ENCODE measurements around the gene CIART.
"Not testable (repeated sequence)": the region's sequence is repeated elsewhere in the genome, so short reads cannot be mapped to it uniquely, and the experiment has no call there.

Gene CIART

DNA sequence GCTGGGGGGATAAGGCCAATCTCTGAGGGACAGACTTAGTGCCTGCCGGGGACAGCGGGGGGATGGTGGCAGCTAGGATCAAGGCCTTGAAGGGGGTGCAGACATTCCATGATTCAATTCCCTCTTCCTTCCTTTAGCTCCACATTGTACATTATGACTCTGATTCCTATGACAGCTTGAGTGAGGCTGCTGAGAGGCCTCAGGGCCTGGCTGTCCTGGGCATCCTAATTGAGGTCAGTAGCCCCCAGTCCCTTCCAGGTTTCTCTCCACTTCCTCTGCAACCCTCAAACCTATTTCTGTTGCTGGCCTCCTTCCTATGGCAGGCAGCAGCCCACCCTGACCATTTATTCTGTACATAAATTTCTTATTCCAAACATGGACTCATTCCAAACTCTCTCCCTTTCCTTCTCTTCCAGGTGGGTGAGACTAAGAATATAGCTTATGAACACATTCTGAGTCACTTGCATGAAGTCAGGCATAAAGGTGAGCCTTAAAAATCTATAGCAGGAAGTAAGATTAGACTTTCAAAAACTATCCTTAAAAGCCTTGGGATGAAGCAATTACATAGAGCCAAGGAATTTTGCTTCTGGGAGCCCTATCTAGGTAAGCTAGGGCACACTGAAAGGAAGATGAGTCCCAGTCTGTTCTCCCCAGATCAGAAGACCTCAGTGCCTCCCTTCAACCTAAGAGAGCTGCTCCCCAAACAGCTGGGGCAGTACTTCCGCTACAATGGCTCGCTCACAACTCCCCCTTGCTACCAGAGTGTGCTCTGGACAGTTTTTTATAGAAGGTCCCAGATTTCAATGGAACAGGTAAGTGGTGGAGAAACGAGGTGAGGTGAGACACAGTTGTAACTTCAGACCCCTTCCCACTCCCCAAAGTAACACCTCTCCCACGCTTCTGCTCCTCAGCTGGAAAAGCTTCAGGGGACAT, 19.7 kb upstream of the CIART start:
- DNase-seq, result no peak

DNA sequence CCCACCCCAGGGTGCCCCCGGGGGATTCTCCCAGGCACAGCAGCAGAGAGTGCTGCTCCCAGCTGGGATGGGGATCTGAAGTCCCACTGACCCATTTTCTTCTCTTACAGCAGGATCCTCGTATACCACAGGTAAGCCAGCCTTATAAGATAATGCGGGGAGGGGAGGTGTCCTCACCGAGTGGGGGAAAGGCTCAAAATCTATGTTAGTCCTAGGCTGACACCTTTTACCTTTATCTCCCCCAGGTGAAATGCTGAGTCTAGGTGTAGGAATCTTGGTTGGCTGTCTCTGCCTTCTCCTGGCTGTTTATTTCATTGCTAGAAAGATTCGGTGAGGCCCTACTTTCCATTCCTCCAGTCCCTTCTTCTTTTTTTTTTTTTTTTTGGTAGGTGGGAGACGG, 18.8 kb upstream of the CIART start:
- no peak for DNase-seq

DNA sequence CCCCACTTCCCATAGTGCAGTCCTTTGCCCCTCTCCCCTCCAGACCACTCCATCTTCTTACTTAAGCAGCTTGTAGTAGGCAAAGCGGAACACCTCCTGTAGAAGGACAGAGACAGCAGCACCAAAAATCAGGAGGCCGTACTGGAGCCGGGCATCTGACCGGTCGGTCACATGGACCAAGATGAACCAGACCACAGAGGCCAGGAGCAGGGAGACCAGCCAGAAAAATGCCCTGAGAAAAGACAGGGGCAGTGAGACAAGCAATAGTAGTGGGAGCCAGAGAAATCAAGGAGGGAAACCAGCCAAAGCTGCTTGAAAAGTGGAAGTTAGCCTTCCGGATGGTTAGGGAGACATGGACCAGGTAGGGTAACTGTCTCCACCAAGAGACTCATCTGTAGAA, 14.5 kb upstream of the CIART start:
- DNase-seq, result no peak

DNA sequence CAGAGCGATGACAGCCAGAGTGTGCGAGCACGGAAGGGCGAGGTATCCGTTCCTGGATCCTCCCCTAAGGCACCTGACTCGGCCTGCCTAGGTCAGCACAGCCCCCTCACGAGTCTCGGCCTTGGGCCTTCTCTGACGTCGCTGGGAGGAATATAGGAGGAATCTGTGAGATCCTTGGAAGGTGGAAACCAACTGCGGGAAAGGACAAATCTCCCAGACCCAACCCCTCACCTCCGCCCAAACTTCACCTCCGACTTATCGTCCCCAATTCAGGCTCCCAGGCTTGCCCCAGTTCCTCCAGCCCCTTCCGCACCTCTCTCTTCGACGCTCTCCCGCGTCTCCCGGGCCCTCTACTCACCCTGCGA, 14.0 kb upstream of the CIART start:
- DNase-seq, result peak; percentile 17

DNA sequence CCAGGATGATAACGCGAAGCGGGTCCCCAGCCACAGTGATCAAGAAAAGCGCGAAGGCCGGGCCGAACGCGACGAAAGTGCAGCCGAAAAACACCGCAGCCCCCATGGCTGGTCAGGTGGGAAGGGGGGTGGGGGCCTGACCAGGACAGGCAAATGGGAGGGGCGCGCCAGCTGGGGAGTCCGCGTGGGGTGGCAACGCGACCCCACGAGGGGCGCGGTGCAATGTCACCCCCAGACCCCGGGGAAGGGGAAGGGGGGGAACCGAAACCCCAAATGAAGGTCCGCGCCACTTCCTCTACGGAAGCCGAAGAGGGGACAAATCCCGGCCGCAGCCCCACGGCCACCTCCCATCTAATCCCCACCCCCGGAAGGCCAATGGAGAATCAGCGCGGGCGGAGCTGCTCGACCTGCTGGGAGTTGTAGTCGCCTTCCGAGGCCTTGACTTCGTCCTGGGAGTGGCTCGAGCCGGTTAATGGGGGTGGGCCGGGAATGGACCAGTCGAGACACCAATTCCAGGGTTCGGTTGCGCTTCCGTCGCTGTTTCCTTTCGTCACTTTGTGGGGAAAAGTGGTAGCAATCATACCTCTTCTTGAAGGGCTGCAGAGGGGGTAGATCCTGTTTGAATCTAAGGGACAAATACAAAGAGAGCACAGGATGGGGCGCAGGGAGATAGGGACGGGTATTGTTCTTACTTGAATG, 13.5 kb upstream of the CIART start, which contains the start of gene APH1A:
APH1A (minus strand) TSS at position 312 of the 699 bp plus-strand sequence; CDS start at position 106, 206 bp downstream.
- peak; percentile 99 for DNase-seq

DNA sequence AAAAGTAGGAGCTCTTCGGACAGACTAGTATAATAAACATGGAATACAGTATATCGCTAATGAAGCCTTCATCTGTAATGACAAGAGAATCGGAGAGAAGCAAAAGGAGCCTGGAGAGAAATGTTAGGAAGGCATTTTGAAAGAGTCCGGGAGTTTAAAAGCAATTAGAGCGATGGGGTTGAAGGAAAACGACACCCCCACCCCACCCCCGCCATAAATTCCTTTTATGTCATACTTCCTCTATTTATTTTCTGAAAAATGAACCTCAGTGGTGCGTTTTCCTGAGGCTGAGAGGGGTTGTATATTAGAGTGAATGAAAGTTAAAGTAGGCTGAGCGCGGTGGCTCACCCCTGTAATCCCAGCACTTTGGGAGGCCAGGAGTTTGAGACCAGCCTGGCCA, 12.9 kb upstream of the CIART start:
- no peak for DNase-seq

DNA sequence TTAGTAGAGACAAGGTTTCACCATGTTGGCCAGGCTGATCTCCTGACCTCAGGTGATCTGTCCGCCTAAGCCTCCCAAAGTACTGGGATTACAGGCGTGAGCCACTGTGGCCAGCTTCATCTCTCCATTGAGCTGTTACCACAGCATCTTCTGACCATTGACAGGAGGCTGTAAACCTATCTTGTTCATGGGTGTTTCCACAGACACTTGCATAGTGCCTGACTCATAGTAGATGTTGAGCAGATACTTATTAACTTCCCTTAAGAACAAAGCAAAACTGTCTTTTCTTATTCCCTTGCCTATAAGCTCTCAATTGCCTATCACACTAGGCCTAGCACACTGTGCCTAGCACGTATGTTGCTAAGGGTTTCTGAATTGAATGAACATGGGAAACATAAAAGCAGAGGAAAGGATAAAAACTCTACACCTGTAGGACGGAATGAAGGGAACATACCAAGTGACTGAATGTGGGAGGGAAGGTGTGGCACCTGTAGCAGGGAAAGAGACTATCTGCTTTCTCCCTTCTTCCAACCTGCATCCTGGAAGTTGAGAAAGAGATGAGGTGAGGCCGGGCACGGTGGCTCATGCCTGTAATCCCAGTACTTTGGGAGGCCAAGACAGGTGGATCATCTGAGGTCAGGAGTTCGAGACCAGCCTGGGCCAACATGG, 10.9 kb upstream of the CIART start:
- DNase-seq, result no peak

DNA sequence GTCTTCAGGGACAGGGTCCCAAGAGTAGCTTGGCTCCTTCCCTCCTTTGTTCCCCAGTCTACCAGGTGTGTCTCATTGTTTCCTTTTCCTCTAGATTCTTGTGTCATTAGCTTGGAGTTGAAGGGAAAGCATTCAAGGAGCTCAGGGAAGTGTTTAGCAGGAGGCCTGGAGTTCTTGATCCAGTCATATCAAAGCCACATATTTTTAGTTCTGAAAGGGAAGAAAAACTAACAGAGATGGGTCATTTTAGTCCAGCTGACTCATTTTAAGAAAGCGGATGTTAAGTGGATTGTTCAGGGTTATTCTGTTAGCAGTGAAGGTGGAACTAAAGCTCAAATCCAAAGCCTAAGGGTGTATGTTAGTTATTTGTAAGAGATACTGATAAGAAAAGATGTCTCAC, 9.0 kb upstream of the CIART start:
- DNase-seq, result peak; percentile 27

DNA sequence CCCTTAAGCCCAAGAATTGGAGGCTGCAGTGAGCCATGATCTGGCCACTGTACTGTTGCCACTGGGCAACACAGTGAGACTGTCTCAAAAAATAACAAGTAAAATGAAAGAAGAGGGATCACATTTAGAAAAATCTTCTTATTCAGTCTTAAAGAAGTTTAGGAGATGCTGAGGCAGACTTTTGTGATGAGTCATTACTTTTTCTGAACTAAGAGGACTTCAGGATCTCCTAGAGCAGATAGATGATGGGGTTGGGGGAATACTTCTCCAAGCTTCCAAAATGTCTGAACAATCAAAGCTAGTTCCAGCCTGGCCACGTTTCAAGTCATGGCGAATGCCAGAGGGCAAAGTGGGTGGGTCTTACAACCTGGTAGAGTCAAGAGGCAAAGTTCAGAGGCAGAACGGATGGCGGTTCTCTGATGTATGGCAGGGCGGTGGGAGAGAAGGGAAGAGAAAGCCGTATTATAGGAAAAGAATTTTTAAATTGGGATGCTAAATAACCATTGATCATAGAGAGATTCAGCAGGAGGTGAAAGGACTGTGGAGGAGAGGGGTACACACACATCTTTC, 2.1 kb upstream of the CIART start:
- no peak for DNase-seq

DNA sequence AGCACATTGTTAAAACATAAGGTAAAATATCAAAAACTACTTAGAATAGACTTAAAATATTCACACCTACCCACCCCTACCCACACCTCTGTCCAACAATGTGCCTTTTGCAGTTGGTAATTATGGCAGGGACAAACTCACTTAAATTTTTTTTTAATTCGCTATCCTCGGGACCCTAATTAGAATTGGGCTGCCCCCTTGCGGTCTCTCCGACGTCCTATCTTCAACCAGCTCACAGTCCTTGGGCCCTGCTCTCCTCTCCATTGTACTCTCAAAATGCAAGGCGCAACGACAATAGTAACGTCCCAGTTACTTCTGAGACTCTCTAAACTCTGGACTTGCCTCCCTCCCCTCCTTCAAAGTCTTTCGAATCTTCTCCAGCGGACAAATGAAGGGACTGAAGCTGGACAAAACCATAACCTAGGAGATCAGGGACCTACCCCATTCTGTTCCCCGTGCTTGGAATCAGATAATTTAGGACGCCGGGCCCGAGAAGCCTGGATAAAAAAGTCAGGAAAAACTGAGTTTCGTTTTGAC, 1.1 kb upstream of the CIART start:
- DNase-seq, result peak; percentile 74

DNA sequence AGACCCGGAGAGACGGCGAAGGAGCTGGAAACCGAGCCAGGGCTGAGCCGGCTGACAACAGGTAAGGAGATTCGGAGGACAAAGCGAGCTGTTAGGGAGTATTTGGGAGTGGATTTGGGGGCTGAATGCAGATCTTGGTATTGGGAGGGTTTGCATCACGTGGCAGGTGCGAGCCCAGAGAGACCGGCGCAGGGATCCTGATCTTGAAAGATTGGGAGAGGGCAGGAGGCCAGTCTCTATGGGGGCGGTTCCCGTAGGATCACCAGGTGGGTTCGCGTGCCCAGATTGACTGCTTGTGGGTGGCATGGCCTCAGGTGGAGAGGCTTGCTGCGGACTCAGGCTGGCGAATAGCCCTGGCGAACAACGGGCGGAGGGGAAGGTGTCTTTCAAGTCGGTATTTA, 204 bp downstream of the CIART start:
- DNase-seq, result no peak

DNA sequence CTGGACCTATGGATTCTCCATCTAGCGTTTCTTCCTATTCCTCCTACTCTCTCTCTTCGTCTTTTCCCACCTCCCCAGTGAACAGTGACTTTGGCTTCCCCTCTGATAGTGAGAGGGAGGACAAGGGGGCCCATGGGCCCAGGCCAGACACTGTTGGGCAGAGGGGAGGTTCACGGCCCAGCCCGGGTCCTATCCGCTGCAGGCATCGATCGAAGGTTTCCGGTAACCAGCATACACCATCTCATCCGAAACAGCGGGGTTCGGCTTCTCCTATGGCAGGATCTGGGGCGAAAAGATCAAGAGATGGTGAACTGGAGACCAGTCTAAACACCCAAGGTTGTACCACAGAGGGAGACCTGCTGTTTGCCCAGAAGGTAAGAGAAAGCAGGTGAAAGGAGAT, 906 bp downstream of the CIART start:
- DNase-seq, result no peak

DNA sequence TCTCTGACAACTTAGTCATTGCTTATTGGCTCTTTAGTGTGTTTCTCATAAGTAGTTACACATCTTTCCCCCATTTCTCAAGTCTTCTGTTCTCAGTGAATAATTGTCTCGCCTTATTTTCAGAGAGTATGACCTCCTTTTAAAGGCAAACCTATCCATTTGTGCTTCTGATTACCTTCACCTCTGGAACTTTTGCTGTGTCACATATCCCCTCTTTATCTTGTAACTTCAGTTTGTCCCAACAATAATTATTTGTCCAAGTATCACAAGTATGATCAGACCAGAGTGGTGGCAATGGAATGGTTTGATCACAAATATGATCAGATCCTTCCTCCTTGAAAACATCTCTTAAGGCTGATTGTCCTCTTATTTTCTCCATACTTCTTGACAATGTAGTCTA, 6.0 kb downstream of the CIART start:
- no peak for DNase-seq

DNA sequence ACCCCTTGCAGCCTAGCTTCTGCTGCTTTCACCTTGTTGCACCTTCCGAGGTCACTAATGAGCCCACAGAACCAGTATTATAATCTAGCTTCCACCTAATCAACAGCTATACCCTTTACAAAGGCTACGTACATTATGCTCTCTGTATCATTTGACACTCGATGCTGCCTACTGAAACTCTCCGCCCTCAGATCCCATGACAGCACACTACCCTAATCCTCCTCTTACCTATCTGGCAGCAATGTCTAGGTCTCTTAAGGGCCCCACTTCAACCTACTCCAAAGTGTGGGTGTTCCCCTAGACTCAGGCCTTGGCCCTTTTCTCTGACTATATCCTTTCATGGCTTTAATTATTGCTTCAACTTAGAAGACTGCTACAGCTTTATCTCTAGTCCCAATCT, 6.5 kb downstream of the CIART start:
- no peak for DNase-seq

DNA sequence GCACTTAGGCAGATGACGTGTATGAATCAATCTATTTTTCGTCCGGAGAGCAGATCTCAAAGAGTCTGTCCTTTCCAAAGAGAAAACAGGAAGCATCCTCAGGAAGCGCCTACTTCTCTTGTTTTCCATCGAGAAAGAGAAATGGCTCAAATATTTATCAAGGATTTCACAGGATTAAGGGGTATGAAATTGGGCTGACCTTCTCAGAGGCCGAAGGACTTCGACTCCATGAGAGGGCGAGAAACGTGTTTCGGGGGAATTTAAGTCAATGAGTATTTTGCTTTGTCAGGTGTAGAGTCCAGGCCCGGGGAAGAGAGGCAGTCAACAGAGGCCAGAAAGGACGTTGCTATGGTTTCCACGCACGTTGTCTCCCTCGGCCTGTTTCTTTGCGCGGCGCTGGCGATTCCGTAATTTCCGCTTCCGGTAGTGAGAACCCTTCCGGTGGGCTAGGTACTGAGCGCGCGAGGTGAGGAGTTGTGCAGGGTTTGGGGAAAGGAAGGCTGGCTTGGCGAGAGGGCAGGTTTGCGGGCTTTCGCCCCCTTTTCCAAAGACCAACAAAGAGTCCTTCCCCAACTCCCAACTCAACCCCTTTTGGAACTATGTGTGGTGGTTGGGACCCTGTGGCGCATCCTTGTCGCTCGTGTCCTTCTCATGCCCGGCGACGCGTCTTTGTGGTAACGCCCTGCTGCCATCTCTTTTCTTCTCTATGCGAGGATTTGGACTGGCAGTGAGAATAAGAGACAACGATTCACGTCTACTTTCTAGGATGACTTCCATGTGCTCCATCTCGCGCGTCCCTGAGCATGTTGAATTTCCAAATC, 11.3 kb downstream of the CIART start, which contains the start of gene MRPS21:
MRPS21 (plus strand) TSS at position 429 of the 821 bp plus-strand sequence. CDS start 506 bp downstream, outside the sequence.
- peak; percentile 93 for DNase-seq

DNA sequence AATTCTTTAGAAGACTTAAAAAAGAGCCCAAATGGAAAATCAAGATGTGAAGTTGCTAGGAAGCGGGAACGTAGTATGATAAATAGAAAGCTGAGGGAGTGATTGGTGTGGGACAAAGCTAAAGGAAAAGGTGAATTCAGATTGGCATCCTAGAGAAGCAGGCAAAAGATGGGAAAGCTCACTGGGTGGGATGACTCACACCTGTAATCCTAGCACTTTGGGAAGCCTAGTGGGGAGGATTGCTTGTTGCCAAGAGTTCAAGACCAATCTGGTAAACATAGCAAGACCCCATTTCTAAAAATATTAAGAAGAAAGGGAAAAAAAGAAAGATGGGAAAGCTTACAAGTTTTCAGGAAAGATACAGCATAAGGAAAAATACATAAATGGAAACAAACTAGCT, 13.1 kb downstream of the CIART start:
- DNase-seq, result no peak

DNA sequence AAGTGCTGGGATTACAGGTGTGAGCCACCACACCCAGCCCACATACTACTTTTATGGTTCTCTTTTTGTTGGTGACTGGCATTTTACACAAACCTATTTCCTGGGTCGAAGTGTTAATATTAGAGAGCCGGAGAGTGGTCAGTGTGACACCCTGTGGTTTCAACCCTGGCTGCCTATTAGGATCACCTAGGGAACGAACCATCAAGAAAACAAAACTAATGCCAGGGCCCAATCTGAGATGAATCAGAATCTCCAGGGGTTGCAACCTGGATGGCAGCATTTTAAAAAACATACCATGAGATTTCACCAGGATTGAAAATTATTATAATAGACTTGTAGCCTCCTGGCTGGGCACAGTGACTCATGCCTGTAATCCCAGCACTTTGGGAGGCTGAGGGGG, 17.4 kb downstream of the CIART start:
- no peak for DNase-seq

DNA sequence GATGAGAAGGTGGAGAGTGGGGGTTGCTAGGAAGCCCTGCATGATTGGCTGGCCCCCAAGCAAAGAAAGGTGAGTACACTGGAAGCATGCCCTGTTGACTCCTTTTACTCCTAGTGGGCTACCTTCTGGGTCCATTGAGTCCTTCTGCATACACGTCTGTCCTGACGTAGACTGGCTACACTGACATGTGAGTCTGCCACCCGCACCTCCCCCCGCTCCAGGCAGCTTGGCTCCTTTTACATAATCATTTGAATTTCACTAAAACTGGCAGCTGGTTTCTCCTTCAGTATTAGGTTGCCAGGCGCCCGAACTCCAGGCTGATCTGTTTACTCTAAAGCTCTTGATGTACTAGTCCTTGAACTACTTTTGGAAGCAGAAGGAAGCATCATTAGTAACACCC, 20.0 kb downstream of the CIART start:
- DNase-seq, result no peak

DNA sequence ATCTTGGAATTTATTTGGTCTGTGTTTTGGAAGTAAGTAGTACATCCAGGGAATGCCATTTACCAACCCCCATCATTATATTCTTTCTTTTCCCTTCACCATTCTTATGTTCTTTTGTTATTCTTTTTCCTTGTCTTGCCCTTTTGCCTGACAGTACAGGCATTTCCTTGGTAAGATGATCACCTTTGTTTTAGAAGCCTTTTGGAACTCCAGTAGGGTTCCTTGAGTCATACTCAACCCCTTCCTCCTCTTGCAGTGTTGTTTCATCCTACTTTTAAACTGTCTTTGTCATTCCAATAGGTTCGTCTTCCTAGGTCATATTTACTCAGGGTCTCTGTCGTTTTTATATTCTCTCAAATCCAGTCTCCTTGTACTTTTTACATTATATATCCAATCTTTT, 20.5 kb downstream of the CIART start:
- DNase-seq, result no peak

DNA sequence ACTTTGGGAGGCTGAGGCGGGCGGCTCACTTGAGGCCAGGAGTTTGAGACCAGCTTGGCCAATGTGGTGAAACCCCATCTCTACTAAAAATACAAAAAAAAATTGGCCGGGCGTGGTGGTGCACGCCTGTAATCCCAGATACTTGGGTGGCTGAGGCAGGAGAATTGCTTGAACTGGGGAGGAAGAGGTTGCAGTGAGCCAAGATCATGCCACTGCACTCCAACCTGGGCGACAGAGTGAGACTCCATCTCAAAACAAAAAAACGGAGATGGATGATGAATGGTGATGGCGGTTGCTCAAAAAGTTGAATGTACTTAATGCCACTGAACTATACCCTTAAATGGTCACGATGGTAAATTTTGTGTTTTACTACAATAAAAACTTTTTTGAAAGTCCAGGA, 26.2 kb downstream of the CIART start:
- DNase-seq, result not testable (repeated sequence)

DNA sequence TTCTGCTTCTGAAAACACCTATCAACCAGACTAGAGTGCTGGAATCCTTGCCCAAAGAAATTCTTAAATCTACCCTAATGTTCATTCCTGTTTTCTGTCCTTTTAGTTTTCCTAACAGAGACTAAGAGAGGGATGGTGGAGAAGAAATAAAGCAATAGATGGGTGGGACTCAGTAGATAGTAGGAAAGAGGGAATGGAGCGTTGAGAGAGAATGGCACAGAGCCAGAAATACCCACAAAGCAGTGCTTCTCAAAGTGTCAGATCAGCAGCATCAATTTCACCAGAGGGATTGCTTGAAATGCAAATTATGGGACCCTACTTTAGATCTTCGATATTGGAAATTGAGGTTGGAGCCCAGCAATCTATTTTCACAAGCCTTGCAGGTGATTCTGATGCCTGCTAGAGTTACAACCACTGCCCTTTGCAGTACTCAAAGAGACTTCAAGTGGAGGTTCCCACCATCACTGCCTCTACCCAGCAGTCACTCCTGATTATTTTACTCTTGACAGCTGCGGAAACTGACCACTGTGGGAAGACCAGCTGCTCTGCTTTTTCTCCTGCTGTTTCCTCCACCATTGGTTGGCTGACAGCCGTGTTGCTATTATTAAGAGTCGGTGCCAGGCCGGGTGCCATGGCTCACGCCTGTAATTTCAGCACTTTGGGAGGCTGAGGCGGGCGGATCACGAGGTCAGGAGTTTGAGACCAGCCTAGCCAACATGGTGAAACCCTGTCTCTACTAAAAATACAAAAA, 27.6 kb downstream of the CIART start:
- no peak for DNase-seq

Data from fibroblast of skin of back (primary cell).